Measurements from ENCODE around the gene FOXD1.
"Not testable (repeated sequence)": the region's sequence is repeated elsewhere in the genome, so short reads cannot be mapped to it uniquely, and the experiment has no call there.

Gene FOXD1

GRCh38 chr5:73460133-73460532, 11.6 kb upstream of the FOXD1 start:
- no peak for DNase-seq

GRCh38 chr5:73459366-73459765, 10.8 kb upstream of the FOXD1 start:
- DNase-seq, result no peak

GRCh38 chr5:73456462-73456861, 7.9 kb upstream of the FOXD1 start:
- not testable (repeated sequence) for DNase-seq

GRCh38 chr5:73454379-73455036, 5.9 kb upstream of the FOXD1 start:
- DNase-seq, result peak; percentile 25

GRCh38 chr5:73452215-73452614, 3.6 kb upstream of the FOXD1 start:
- no peak for DNase-seq

GRCh38 chr5:73451224-73452130, 2.9 kb upstream of the FOXD1 start:
- DNase-seq, result peak; percentile 49

- DNase-seq, result no peak
Measured at GRCh38 chr5:73450672-73451223, 2.2 kb upstream of the FOXD1 start.

GRCh38 chr5:73450137-73450536, 1.6 kb upstream of the FOXD1 start:
- no peak for DNase-seq

- DNase-seq, result peak; percentile 34
Measured at GRCh38 chr5:73447530-73448462, 781 bp downstream of the FOXD1 start.

GRCh38 chr5:73446631-73447529, 1.7 kb downstream of the FOXD1 start:
- DNase-seq, result no peak

- no peak for DNase-seq
Measured at GRCh38 chr5:73445665-73446630, 2.6 kb downstream of the FOXD1 start.

- no peak for DNase-seq
Measured at GRCh38 chr5:73444499-73445438, 3.8 kb downstream of the FOXD1 start.

GRCh38 chr5:73443829-73444498, 4.6 kb downstream of the FOXD1 start:
- DNase-seq, result no peak

- no peak for DNase-seq
Measured at GRCh38 chr5:73442996-73443627, 5.5 kb downstream of the FOXD1 start.

GRCh38 chr5:73442231-73442811, 6.3 kb downstream of the FOXD1 start:
- no peak for DNase-seq

GRCh38 chr5:73441378-73441777, 7.2 kb downstream of the FOXD1 start:
- DNase-seq, result no peak

GRCh38 chr5:73440262-73440661, 8.3 kb downstream of the FOXD1 start:
- DNase-seq, result no peak
